Brain pericyte (primary cell): ENCODE measurements around the gene PNMA8A.

Experiments
- DNase-seq: peaks from one replicate; pipeline ENCODE4 v3.0.0-alpha.2; 2012; ENCODE audit warnings: low read depth, low spot score

The PNMA8A gene

DNA sequence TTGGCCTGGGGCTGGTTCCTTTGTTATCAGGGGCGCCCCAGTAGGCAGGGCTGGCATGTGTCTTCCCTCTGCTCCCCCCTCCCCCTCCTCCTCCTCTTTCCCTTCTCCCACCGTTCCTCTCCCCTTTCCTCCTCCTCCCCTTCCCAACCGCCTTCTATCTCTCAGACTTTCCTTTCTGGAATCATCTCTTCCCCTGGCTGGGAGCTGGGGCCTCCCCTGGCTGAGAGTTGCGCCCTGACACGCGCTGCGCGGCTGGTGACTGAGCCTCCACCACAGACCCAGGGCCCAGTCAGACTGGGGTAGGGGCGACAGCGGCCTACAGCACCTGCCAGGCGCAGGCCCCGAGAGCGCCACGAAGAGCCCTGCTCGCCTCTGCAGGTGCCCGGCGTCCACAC is 21.5 kb upstream of the PNMA8A start:
- no peak for DNase-seq

DNA sequence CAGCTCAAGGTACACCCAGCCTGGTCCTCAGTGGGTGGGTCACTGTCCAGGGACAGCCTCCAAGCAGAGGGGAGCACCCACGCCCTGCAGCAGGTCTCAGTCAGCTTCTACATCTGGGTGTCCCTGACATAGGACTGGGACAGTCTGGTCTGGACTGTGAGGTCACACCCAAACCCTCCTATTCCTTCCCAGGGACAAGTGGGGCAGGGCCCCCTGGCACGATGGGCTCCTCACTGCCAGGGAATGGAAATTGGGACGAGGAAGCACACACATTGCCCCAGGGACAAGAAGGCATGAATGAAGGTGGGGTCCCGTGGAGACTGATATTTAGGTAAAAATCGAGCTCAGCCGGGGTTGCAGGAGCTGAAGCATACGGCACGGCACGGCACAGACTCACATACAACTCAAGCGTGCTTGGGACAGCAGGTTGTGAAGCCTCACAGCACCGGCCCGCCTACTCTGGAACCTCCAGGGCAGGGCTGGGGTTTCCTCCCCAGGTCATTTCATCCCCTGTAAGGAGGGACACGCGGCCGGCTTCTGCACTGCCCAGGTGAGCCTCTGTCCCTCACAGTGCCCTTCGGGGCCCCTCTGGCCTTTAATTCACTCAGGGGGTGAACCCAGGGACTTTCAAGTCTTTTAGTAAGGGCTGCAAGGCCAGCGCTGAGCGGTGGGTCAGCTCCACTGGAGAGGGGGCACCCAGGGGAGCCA is 20.8 kb upstream of the PNMA8A start:
- no peak for DNase-seq

DNA sequence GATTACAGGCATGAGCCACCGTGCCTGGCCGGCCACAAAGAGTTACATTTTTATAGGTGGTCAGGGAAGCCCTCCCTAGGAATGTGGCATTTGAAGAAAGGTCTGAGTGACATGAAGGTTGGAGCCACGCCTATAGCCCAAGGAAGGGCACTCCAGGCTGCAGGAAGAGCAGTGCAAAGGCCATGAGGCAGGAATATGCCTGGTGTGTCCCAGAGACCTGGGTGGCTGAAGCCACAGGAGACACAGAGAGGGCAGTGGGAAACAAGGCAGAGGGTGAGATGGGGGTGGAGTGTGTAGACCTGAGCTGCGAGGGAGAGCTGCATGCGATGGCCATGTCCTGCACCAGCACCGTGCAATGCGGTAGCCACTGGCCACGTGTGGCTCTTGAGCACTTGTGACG is 19.4 kb upstream of the PNMA8A start:
- no peak for DNase-seq

DNA sequence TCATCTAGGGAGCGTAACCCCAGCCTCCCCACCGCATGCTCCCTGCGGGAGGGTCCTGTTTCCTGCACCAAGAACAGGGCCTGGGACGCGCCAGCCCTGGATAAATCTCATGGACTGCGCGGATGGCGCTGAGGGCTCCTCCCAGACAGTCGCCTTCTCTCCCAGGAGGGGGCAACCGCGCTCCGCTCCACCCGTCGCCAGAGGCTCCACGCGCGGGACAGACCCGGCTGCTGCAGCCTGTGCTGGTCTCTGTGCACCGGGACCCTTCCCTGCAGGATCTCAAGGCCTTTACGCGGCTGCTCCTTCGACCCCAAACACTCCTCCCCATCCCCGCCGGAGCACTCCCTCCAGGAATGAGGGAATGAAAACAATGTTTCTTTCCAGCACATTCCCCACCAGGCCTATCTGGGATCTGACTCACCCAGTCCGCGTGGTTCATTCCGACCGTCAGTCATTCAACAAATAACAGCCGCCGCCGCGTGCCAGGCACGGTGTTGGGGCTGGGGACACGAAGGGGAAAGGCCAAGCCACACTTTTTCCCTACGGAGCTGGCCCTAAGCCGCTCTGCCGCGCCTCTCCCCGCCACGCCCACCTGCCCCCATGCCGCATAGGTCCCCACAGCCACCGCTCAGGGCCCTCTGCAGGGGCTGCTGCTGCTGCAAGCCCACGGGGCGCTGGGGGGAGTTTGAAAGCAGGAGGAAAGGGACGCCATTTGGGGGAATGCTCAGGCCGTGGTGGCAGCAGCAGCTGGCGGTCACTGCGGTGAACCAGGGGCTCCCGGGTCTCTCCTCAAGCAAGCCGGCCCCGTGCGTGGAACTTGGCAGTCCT is 18.3 kb upstream of the PNMA8A start:
- no peak for DNase-seq

DNA sequence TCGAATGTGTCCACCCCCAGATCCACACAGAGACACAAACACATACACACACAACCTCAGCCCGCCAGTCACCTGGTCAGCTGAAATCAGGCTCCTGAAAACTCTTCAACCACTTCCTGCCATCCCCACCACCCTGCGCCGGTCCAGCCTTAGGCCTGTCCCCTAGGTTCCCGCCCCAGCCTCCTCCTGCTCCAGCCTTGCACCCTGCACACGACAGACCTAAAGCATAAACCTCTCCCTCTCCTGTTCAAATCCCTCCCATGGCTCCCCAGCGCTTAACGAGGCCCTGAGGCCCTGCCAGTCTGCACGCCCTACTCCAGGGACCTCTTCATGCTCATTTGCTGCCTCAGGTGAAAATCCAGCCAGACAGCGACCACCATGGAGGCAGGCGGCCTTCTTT is 17.2 kb upstream of the PNMA8A start:
- no peak for DNase-seq

DNA sequence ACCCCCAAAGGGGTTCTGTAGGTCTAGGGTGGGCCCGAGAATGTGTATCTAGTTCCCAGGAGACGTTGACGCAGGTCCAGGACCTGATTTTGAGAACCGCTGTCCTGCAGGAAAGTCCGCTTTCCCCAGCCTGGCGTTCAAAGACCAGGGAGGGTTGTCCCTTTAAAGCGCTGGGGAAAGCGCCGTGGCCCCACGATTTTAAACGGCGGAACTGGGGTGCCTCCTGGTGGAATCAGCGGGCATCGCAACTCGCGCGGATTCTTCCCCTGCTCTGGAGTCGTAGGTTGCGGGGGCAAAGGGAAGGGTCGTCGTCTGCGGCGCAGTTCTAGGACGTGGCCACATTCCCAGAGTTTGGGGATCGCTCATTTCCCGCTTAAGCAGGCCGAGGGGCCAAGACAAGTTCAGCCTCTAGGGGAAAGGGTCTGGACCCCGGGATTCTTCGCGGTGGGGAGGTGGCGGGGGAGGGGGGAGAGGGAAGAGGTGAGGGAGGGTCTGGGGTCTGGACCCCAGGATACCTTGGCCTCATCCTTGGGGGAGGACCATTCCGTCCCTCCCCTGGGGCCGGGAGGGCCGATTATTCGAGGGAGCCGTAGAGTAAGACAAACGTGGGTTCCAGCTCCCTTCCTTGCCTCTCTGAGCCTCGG is 16.6 kb upstream of the PNMA8A start:
- no peak for DNase-seq

DNA sequence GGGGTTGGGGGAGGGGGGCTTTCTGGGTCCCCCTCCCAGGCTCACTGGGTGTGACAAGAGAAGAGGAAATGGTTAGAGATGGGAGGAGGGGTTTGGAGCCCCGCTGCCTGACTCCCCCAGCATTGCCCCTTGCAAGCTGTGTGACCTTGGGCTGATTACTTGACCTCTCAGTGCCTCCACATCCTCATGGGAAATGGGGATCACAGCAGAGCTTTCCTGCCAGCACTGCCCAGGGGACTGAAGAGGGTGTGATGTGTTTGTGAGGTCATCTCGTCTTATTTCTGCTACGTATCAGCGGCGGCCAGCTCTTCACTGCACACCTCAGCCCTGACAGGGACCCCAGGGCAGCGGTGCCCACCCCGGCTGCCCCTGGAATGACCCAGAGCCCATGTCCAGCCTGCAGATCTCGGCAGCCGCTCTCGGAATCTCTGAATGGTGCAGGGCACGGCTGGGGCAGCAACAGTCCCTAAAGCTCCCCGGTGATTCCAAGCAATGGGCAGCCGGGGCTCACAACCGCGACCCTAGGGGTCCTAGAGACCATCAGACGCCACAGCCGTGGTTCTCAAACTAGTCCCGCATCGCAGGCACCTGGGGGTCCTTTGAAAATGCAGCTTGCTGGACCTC is 15.9 kb upstream of the PNMA8A start:
- no peak for DNase-seq

DNA sequence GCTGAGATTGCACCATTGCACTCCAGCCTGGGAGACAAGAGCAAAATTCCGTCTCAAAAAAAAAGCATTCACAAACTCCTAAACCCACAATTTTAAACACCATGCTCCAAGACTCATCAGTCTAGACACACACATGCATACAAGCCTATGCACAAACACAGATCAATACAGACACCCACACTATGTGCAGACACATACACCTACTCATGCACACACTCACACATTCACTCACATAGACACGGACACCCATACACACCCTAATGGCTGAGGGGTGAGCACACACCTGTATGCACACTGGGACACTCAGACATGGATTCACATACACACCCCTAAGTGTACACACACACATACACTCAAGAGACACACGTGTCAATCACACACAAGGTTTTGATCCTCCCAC is 15.0 kb upstream of the PNMA8A start:
- no peak for DNase-seq

DNA sequence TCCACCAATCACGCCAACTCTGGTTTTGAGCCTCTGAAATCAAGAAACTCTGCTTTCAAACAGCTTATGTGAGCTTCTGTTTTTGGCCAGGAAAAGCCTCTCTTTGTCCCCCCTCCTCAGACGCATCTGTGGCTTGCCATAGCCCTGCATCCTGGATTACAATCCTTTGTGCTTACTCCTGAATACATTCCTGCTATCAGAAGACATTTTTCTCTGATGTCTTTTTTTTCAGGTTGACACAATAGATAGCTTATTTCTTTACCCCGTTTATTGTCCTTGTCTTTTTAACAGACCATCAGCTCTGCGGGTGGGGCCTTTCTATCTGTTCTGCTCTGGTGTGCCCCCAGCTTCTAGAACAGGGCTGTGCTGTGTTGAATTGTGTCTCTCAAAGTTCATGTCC is 13.3 kb upstream of the PNMA8A start:
- no peak for DNase-seq

DNA sequence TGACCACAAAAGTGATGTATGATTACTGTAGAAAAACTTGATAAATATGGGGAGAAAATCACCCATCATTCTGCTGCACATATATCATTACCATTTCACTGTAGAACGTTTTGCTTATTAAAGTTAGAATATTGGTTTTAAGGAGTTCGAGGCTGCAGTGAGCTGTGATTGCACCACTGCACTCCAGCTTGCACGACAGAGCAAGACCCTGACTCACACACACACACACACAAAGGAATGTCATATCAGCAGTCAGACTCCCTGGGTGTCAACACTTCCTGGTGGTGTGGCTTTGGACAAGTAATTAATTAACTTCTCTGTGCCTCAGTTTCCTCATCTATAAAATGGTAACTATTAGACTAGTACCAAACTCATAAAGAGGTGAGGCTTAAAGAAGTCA is 11.3 kb upstream of the PNMA8A start:
- no peak for DNase-seq

DNA sequence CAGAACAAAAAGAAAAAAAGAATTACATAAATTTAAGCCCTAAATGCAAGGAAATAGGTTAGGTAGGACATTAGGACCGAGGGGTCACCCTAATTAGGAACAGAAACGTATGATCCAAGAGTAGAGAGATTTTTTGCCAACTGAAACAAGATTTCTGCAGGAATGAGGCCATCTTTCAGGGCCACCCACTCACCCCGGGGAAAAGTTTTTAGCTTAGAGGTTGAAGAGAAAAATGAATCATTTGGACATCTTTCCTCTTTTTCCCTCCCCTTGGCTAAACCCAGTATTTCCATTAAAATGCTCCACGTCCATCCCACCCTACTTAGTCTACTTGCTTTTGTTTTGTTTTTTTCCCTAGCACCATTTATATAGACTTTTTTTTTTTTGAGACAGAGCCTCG is 10.6 kb upstream of the PNMA8A start:
- no peak for DNase-seq

DNA sequence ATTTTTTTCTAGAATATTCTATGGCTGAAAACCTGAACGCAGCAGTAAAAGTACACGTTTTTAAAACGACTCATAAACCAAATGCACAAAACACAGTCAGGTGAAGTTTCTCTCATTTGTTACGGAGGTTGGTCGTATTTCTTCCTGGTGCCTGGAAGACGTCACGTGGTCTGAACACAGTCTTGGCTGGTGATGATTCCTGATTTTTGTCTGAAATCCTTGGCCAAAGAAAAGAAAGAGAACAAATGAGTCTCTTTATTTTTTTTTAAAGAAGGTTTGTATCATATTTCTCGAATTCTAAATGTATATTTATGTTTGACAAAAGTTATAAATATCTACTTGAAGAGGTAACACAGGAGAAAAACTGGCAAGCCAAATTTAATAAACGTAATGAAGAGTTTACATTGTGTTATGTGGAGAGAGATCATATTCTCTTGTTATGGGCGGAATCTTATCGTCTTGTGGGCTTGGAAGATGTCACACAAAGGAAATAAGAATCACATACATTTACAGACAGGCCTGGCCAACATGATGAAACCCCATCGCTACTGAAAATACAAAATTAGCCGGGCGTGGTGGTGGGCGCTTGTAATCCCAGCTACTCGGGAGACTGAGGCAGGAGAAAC is 10.0 kb upstream of the PNMA8A start:
- DNase-seq: no peak

DNA sequence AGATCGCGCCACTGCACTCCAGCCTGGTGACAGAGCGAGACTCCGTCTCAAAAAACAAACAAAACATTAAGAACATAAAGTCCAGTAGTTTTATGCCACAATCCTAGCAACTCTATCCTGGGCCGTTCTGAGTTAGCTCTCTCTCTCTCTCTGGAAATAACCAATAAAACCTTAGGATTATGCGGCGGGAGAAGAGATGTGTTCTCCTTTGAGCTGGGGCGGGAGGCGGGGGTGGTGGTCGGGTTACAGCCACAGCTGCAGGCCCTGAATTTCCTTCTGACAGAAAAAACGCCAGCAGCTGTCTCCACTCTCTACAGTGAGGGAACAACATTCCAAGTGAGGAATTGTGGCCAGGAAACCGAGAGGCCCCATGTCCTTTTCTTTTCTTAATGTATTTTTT is 9.1 kb upstream of the PNMA8A start:
- DNase-seq: no peak

DNA sequence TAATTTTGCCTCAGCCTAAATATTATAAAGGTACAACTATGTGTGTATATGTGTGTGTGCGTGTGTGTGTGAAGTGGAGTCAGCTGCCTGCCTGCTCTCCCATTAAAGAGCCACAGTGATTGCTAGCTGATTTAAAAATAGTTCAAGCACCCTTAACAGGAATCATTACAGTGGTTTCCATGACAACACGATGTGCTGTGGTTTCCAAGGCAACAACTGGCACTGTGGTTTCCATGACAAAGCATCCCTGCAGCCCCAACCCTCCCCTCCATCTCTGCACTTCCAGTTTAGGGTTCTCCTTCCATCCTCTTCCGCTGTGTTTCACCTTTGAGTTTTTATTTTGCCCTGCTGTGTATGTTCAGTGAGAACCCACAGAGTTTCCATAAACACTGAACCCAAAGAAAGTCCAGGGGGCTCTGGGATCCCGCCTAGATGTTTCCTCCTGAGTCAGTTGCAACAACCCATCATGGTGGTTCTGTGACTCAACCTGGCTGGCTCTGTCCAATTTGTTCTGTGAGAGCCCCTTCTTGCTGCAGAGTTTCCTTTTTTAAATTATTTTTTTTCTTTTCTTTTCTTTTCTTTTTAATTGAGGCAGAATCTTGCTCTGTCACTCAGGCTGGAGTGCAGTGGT is 7.1 kb upstream of the PNMA8A start:
- no peak for DNase-seq

DNA sequence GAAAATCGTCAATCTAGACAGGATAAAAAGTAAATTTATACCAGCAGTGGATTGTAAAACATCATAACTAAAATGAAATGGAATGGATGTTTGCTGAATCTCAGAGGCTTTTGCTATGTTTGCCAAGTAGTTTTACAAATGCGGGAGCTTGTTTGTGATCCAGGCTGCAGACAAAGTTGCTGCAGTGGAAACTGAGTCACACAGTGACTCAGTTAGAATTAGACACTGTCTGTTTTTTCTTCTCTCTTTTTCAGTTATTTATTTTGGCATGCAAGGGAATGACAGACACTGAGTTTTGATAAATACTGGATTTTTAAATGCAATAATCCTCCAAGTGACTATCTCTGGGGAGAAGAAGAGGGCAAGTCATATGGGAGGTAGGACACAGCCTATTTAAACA is 4.6 kb upstream of the PNMA8A start:
- DNase-seq: no peak

DNA sequence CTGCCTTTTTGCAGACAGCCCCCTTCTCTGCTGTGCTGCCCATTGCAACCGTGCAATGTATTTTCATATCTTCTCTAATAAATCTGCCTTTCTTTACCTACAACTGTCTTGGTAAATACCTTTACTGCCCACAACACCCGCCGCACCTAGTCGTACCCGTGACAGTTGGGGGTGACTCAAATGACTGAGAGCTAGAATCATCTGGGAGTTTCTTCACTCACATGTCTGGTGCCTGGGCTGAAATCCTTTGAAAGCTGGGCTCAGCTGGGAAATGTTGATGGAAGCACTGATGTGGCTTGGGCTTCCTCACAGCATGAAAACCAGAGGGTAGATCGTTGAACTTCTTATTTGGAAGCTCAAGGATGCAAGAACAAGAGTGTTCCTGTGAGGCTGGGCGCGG is 2.8 kb upstream of the PNMA8A start:
- no peak for DNase-seq

DNA sequence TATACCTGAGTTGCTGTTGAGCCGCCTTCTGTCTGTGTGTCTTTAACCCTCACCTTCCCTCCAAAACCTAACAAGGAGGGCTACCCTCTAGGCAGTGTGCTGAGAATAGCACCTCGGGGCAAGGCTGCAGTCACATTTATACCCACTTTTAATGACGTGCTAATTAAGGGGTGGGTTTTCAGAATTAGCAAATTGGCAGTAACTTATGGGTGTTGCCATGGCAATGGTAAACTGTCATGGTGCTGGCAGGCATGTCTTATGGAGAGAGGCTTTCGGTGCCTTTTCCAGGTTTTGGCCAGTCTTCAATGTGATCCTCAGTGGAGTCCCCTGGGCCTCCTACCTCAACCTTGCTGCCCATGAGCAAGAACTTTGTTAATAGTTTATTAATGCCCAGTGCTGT is 1.2 kb upstream of the PNMA8A start:
- DNase-seq: no peak

DNA sequence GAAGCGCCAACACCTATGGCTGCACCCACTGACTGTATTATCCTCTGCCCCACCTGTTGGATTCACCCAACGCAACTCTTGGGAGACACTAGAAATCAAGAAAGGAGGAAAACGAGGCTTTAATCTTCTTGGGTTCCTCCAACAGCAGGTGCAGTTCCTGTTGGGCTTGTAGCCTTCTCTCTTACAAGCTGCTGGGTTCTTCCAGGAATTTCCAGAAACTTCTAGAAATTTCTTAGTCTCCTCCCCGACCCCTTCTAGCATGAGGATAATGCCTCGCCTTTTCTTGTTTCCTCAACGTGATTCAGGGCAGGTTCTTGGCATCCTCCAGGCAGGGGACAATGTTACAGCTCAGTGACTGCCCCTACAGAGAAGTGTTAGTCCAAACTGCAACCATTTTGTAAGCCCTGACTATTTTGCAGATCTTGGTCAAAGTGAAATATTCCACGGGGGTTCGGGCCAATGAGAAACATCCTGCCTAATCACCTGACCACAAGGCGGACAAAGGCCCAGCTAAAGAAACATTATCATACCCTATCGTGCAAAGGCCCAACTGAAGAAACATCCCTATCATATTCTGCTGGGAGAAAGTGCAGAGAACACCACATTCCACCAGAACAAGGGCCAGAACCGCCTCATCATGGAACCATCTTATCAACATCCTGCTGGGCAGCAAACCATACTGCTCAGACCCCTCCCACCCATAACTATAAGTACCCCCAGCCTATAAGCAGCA is 614 bp upstream of the PNMA8A start:
- DNase-seq: no peak

DNA sequence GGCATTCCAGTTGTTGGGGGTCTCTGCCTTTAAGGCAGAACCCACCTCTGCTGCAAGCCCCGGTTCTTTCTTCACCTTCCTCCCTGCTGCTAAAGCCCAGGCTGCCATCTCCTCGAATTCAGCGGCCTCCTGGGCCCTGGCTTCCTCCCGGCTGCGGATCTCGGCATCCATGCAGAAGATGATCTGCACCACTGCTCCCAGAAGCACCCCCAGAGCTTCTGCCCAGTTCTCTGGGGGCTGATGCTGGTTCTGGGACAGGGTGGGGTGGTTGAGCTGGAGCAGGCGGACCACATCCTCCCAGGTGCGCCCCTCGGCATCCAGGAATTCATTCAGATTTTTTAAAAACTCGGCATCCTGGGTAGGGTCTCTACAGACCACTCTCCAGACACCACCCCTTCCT is 987 bp downstream of the PNMA8A start:
- DNase-seq: no peak

DNA sequence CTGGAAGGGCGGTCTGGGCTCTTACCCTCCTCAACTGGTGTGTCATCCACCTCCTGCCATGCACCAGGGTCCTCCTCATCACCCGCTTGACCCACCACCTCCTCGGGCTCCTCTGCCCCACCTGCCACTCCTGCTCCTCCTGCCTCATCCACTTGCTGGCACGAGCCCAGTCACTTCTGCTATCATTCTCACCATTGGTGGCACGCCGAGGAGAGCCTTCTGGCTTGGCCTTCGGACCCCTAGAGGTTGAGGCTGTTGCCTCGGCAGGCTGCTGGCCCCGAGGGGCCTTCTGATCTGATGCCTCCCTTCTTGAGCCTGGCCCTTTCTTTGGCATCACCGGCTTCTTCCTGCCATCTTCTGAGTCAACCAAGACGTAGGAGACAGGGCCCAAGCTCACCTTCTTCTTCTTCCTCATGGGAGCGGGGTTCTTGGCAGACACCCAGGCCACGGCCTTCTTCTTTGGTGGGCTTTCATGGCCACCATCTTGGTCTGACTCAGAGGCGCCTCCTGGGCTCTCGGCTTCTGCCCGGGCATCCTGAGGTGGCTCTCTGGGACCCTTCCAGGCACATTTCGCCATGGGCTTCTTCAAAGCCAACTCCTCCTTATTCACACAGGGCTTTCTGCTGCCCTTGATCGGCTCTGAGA is 1.7 kb downstream of the PNMA8A start:
- DNase-seq: no peak
